K562 (cell line): ENCODE measurements around the gene GLB1L2. TPM values are rescaled to one million over a fixed set of nuclear protein-coding genes. Genes with fewer than 3 reads are reported as not detected.

Source experiments
- ATF7 ChIP-seq: fragments of 450-650 bp; IDR thresholded peaks from 2 replicates; pipeline ENCODE4 v1.7.1; 2014; ENCODE audit warnings: mild to moderate bottlenecking, moderate library complexity
- ERF ChIP-seq: fragments of 450-650 bp; formaldehyde crosslinking; IDR thresholded peaks from 2 replicates; pipeline ENCODE4 v1.4.0; 2020; ENCODE audit warnings: mild to moderate bottlenecking, mixed read lengths
- KLF6 ChIP-seq: fragments of 250-450 bp; sonication (Bioruptor Pico); IDR thresholded peaks from 2 replicates; pipeline ENCODE4 v1.4.0; 2020; ENCODE audit warnings: mild to moderate bottlenecking, moderate library complexity, borderline replicate concordance
- MBD2 ChIP-seq: sonication (generic); IDR thresholded peaks from 2 replicates; pipeline ENCODE4 v1.6.1; 2016; ENCODE audit warnings: low read depth, borderline replicate concordance
- NR2C2 ChIP-seq, 2 experiments: fragments of 200-800 bp in 1 of 2; sonication (Bioruptor generic) in 1 of 2; sonication (generic) in 1 of 2; formaldehyde crosslinking in 1 of 2; IDR thresholded peaks; 2 replicates each; pipeline versions ENCODE4 v1.6.1 to v1.8.0; 2016 to 2022; ENCODE audit warnings: mild to moderate bottlenecking in 1 of 2, missing compliant biosample characterization in 1 of 2, missing genetic modification characterization in 1 of 2, missing genetic modification reagents in 1 of 2
- PTTG1 ChIP-seq: fragments of 450-650 bp; IDR thresholded peaks from 2 replicates; pipeline ENCODE4 v1.6.1; 2016; ENCODE audit warnings: low read depth, mild to moderate bottlenecking, missing genetic modification characterization, missing compliant biosample characterization
- SMARCA5 ChIP-seq: fragments of 450-650 bp; IDR thresholded peaks from 2 replicates; pipeline ENCODE4 v1.6.1; 2016
- SMARCB1 ChIP-seq: IDR thresholded peaks from 2 replicates; pipeline ENCODE4 v1.6.1; 2011; ENCODE audit warnings: improper control_type of control experiment, low read depth; ENCODE audit not compliant: insufficient read length
- SRF ChIP-seq, 2 experiments: fragments of 250-450, 450-650 bp in 1 of 2; sonication (Bioruptor Pico) in 1 of 2; sonication (generic) in 1 of 2; formaldehyde crosslinking; IDR thresholded peaks; 2 replicates each; pipeline versions ENCODE4 v1.5.0 to v1.5.1; 2020 to 2022; ENCODE audit warnings: mild to moderate bottlenecking in 1 of 2, missing genetic modification reagents in 1 of 2
- XRCC5 ChIP-seq: fragments of 200-400 bp; formaldehyde crosslinking; IDR thresholded peaks from 2 replicates; pipeline ENCODE4 v1.6.1; 2017; ENCODE audit warnings: low read depth, mild to moderate bottlenecking, low read length
- ZNF316 ChIP-seq: fragments of 450-650 bp; IDR thresholded peaks from 2 replicates; pipeline ENCODE4 v1.6.1; 2016
- ZNF507 ChIP-seq: conservative IDR thresholded peaks from 2 replicates; pipeline ENCODE4 v1.6.1; 2017; ENCODE audit warnings: missing genetic modification characterization, missing compliant biosample characterization
- polyA plus RNA-seq, 8 experiments: library from polyadenylated mRNA; depleted of rRNA in 4 of 8; stranded (reverse) in 5 of 8; unstranded in 3 of 8; fragments of >200 nt; fragmentation: Nextera tagmentation in 2 of 8; fragmentation: Illumina TruSeq in 1 of 8; extraction: Ambion mirVana in 2 of 8; extraction: Trizol in 1 of 8; gene quantifications; 2 replicates each; pipeline versions ENCODE4 v1.2.1 to v1.2.3, GENCODE V29; 2011 to 2014; ENCODE audit warnings: inconsistent platforms in 1 of 8, missing spikeins in 1 of 8
- total RNA-seq, 7 experiments: library from RNA; depleted of rRNA in 6 of 7; stranded (reverse); fragments of >200 nt in 6 of 7; fragmentation: Illumina TruSeq in 2 of 7; extraction: Trizol in 2 of 7; gene quantifications; 2 replicates each; pipeline versions ENCODE4 v1.2.1 to v1.2.3, GENCODE V29; 2011 to 2021; ENCODE audit warnings: low replicate concordance in 1 of 7
- TF ChIP-seq, protein P1 (sequence below): sonication (generic); formaldehyde crosslinking; IDR thresholded peaks from 2 replicates; pipeline ENCODE4 v1.9.0; 2022; ENCODE audit warnings: mild to moderate bottlenecking, missing genetic modification reagents

The GLB1L2 gene
- total and polyA plus RNA-seq, 9 of the 15 experiments (the other 6 are each of a cell fraction or from before 2014, with no cell fraction given), result 0.84 to 21.4 (median 13.8) TPM

DNA sequence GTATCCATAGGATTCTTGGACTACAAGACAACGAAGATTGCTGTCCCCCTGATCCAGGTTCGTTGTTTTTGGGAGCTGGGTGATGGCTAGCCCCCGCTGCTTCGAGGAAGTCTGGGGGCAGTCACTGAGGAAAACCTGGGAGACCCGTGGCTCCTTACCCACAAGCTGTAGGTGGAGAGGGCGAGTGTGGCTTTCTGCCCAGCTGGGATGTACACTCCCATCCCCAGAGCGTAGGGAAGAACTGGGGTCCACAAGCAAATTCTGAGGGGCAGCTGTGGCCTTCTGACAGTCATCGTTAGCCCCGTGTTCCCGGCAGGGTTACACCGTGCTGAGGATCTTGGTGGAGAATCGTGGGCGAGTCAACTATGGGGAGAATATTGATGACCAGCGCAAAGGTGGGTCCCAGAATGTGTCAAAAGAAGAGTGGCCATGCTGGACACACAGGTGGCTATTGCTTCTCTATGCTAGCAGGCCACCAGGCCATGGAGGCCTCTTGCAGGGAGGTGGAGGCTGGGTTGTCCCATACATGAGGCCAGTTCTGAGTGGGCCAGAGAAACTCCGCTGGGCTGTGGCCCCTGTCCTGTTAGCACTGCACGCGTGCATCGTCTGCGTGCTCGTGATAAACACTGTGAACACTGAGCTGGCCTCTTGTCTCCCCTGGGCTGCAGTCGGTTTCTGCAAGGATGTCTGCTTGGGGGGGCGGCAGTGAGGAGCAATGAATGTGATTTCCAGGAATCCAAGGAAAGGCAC, 39.8 kb downstream of the GLB1L2 start (continued):
- TF ChIP-seq ZNF507 (tag) (no peak), SMARCA5 (no peak), KLF6 (no peak), ERF (CRISPR knock-in tag) (no peak), PTTG1 (tag) (no peak), ATF7 (no peak), ZNF316 (no peak), XRCC5 (no peak), MBD2 (no peak), SMARCB1 (no peak), SRF (CRISPR knock-in tag; IDR thresholded peaks at IDR 0.05) (no peak), NR2C2 (CRISPR knock-in tag; IDR thresholded peaks at IDR 0.05) (no peak), NR2C2 (tag; IDR thresholded peaks at IDR 0.05) (no peak)
- TF ChIP-seq, protein P1, sequence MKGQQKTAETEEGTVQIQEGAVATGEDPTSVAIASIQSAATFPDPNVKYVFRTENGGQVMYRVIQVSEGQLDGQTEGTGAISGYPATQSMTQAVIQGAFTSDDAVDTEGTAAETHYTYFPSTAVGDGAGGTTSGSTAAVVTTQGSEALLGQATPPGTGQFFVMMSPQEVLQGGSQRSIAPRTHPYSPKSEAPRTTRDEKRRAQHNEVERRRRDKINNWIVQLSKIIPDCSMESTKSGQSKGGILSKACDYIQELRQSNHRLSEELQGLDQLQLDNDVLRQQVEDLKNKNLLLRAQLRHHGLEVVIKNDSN, result no peak
